Activated naive CD4-positive, alpha-beta T cell treated with anti-CD3 and anti-CD28 coated beads for 36 hours (primary cell): ENCODE measurements around the gene ICAM4. TPM values are rescaled to one million over a fixed set of nuclear protein-coding genes. Genes with fewer than 3 reads are reported as not detected.

Experiments used
- CTCF ChIA-PET: fragments of 350-600 bp; sonication (Branson Sonifier 250); formaldehyde crosslinking; loops from one replicate; lab custom pipeline; 2021; ENCODE audit warnings: antibody characterized with exemption; lab: Charles Lee
- DNase-seq: peaks from one replicate; pipeline ENCODE4 v3.0.0-alpha.2; 2020
- H3K27ac Mint-ChIP-seq: one replicate; pipeline ENCODE4 v1.8.0; 2021; ENCODE audit warnings: mild to moderate bottlenecking, mixed read lengths
- H3K27me3 Mint-ChIP-seq: one replicate; pipeline ENCODE4 v1.8.0; 2021; ENCODE audit warnings: low read depth, mixed read lengths
- H3K36me3 Mint-ChIP-seq: one replicate; pipeline ENCODE4 v1.8.0; 2021; ENCODE audit warnings: low read depth, mixed read lengths
- H3K4me1 Mint-ChIP-seq: one replicate; pipeline ENCODE4 v1.8.0; 2021; ENCODE audit warnings: low read depth, mixed read lengths
- H3K4me3 Mint-ChIP-seq: one replicate; pipeline ENCODE4 v1.8.0; 2021; ENCODE audit warnings: mild to moderate bottlenecking, moderate library complexity, mixed read lengths
- H3K9me3 Mint-ChIP-seq: one replicate; pipeline ENCODE4 v1.8.0; 2021; ENCODE audit warnings: mixed read lengths
- intact Hi-C: fragments of 100-400 bp; cut with micrococcal nuclease; formaldehyde crosslinking; loops from one replicate; pipeline ENCODE4 v1.15.1; 2023
- total RNA-seq, 2 experiments: library from RNA; stranded (reverse); gene quantifications; one replicate each; pipeline ENCODE4 v1.2.3, GENCODE V29; 2021

Gene ICAM4
- total RNA-seq, 2 experiments from 2014 or later = not detected

DNA sequence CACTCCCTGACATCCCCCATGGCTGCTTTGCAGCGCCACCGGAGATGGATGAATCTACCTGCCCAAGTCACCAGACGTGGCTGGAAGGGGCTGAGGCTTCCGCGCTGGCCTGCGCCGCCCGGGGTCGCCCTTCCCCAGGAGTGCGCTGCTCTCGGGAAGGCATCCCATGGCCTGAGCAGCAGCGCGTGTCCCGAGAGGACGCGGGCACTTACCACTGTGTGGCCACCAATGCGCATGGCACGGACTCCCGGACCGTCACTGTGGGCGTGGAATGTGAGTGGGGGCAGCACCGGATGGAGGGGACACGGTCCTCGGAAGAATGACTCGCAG lies 7.6 kb downstream of the ICAM4 start:
- intact Hi-C loops = no loop called here
- Mint-ChIP-seq H3K27ac (no peak overlapping the region), H3K4me1 (peaks cover 48% of the 10 kb centered on the region)

DNA sequence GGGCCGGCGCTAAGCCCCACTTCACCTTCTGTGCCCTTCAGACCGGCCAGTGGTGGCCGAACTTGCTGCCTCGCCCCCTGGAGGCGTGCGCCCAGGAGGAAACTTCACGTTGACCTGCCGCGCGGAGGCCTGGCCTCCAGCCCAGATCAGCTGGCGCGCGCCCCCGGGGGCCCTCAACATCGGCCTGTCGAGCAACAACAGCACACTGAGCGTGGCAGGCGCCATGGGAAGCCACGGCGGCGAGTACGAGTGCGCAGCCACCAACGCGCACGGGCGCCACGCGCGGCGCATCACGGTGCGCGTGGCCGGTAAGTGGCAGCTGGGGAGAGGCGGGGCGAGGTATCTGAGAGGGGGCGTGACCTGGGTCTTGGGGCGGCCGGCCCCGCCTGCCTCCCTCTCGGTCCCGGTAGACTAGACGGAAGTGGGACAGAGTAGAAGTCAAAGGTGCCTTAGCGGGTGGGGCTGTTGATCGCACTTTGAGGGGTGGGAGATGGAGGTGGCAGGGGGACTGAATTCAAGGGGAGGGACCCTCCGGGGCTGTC lies 8.6 kb downstream of the ICAM4 start:
- CTCF ChIA-PET = no interaction called here
- no peak overlapping the region for H3K27ac Mint-ChIP-seq
- H3K9me3 Mint-ChIP-seq = no peaks in the 10 kb centered on the region
- H3K4me3 Mint-ChIP-seq = peak overlapping the region; percentile 56
- DNase-seq = peak; percentile 61
- intact Hi-C loops = loop anchor here (1.0 kb wide), 1 partner anchor 8 kb away; no protein-coding TSS in a partner anchor
- H3K4me1 Mint-ChIP-seq = peaks cover 42% of the 10 kb centered on the region
- H3K36me3 Mint-ChIP-seq = peaks cover 1% of the 10 kb centered on the region
- peaks cover 56% of the 10 kb centered on the region for H3K27me3 Mint-ChIP-seq

More for the DNA sequence above, 7.6 kb downstream of the ICAM4 start:
- no peak for DNase-seq
- Mint-ChIP-seq H3K4me3 (no peak overlapping the region), H3K27me3 (peaks cover 60% of the 10 kb centered on the region), H3K36me3 (peaks cover 1% of the 10 kb centered on the region), H3K9me3 (no peaks in the 10 kb centered on the region)
- CTCF ChIA-PET = no interaction called here

DNA sequence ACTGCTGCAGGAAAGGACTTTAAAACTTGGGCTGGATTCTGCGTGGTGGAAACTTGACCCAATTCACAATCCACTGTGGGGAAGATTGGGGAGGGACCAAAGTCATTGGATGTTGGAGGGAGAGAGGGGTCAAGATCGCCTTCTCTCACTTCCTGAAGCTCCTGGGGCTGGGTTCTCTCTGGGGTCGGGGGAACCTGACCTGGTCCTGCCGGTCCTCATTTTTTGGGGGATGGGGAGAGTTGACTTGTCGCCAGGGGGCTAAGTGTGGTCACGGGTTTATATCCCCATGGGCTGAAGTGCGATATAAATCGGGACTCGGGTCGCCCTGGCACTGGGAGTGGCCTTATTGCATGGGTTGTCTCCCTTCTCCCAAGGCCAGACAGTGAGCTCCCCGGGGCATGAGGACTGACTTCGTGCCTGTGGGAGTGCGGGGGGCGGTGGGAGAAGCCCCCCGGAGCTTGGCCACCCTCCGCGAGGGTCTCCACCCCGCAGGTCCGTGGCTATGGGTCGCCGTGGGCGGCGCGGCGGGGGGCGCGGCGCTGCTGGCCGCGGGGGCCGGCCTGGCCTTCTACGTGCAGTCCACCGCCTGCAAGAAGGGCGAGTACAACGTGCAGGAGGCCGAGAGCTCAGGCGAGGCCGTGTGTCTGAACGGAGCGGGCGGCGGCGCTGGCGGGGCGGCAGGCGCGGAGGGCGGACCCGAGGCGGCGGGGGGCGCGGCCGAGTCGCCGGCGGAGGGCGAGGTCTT lies 9.3 kb downstream of the ICAM4 start:
- Mint-ChIP-seq H3K36me3 (peaks cover 1% of the 10 kb centered on the region), H3K27ac (no peak overlapping the region), H3K9me3 (no peaks in the 10 kb centered on the region), H3K4me1 (peaks cover 38% of the 10 kb centered on the region), H3K4me3 (peak overlapping the region; percentile 56), H3K27me3 (peaks cover 50% of the 10 kb centered on the region)
- no peak for DNase-seq
- intact Hi-C loops = loop anchor here (1.0 kb wide), 1 partner anchor 9 kb away; no protein-coding TSS in a partner anchor
- CTCF ChIA-PET = interaction anchor here (0.6 to 1.0 kb wide), 2 partner anchors 25 to 117 kb away, joined by 4 read pairs; partner anchors contain the start of gene ICAM1

DNA sequence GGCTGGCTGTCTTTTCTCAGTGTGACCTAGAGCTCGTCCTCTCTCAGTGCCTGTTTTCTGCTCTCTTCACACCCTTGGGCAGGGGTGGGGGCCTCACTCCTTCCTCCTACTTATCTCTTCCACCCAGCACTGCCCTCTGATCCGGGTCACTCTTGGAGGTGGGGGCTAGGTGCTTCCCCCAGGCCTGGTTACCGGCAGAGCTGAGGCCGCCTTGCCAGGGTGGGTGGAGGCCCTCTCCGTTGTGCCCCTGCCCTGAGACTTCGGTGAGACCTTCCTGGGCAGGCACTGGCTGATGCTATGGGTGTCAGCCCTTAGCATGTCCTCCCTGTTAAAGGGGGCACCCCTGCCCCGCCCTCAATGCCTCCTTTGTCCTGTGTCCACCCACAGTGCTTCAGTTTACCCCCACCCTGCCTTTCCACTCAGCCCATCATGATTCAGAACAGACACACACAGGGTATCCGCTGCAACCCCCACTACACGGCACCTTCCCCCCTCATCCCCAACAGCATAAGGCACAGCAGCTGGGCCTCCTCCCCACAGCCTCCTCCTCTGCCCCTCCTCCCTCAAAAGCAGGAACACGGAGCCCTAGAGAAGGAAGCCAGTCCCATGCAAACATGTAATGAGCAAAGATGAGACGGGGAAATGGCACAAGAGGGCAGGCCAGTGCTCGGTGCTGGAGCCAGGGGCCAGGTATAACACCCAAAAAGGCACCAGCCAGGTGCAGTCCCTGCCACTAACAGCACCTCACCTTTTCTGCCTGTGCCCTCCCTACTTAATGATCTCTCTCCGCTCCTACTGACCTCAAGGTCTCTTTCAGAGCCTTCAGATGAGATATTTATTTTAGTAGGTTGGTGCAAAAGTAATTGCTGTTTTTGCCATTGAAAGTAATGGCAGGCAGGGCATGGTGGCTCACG lies 13.0 kb downstream of the ICAM4 start:
- Mint-ChIP-seq H3K27ac (no peak overlapping the region), H3K36me3 (peaks cover 1% of the 10 kb centered on the region), H3K4me1 (peaks cover 10% of the 10 kb centered on the region), H3K27me3 (peaks cover 12% of the 10 kb centered on the region), H3K9me3 (no peaks in the 10 kb centered on the region), H3K4me3 (no peak overlapping the region)
- CTCF ChIA-PET = interaction anchor here (0.6 to 1.3 kb wide), 3 partner anchors 16 to 233 kb away, joined by 3 to 6 read pairs (median 4); partner anchors contain the start of gene FDX2
- DNase-seq = no peak
- intact Hi-C loops = no loop called here

DNA sequence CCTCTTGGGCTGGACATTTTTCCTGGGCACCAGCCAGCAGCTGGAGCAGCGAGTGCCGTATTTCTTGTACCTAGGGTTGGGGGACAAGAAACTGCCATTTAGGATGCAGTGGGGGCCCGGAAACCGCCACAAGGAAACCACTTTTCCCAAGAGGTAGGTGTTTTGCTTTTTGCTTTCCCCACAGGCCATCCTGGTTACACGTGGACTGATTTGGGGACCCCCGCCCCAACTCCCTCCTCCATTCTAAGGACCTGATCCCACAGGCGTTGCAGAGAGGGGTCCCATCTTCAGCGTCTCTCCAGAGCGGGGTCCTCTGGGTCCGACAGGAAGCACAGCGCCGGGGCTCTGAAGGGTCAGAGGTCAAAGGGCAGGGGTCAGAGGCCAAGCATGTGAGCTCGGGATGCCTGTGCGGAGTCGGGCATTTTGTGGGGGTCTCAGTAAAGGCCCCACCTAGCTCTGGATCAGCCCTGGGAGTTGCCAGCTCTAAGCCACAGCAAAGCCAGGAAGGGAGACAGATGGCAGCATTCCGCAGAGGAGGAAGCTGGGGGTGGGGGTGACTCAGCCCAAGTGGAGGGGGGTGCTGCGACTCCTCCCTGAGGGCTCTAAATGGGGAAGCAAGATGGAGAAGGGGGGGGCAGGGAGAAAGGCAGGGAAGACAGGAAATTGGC lies 18.5 kb downstream of the ICAM4 start:
- peaks cover 4% of the 10 kb centered on the region for H3K36me3 Mint-ChIP-seq
- H3K9me3 Mint-ChIP-seq = no peaks in the 10 kb centered on the region
- CTCF ChIA-PET = interaction anchor here (1.5 kb wide), 1 partner anchor 36 kb away, joined by 4 read pairs; no protein-coding TSS in a partner anchor
- no peak overlapping the region for H3K4me3 Mint-ChIP-seq
- H3K27ac Mint-ChIP-seq = no peak overlapping the region
- H3K4me1 Mint-ChIP-seq = no peaks in the 10 kb centered on the region
- intact Hi-C loops = no loop called here
- no peaks in the 10 kb centered on the region for H3K27me3 Mint-ChIP-seq
- no peak for DNase-seq

DNA sequence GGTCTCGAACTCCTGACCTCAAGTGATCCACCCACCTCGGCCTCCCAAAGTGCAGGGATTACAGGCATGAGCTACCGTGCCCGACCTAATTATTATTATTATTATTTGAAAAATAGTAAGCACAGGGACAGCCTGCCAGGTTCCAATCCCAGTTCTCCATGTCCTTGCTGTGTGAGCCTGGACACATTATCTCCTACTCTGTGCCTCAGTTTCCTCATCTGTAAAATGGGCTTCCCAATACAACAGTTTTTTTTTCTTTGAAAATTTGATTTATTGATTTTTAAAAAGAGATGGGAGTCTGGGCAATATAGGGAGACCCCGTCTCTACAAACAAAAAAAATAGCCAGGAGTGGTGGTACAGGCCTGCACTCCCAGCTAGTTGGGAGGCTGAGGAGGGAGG lies 19.6 kb downstream of the ICAM4 start:
- no peak for DNase-seq
- intact Hi-C loops = no loop called here
- peaks cover 6% of the 10 kb centered on the region for H3K36me3 Mint-ChIP-seq
- H3K9me3 Mint-ChIP-seq = no peaks in the 10 kb centered on the region
- no peak overlapping the region for H3K27ac Mint-ChIP-seq
- CTCF ChIA-PET = interaction anchor here (1.5 kb wide), 1 partner anchor 37 kb away, joined by 4 read pairs; no protein-coding TSS in a partner anchor
- H3K27me3 Mint-ChIP-seq = no peaks in the 10 kb centered on the region
- no peaks in the 10 kb centered on the region for H3K4me1 Mint-ChIP-seq
- H3K4me3 Mint-ChIP-seq = no peak overlapping the region

DNA sequence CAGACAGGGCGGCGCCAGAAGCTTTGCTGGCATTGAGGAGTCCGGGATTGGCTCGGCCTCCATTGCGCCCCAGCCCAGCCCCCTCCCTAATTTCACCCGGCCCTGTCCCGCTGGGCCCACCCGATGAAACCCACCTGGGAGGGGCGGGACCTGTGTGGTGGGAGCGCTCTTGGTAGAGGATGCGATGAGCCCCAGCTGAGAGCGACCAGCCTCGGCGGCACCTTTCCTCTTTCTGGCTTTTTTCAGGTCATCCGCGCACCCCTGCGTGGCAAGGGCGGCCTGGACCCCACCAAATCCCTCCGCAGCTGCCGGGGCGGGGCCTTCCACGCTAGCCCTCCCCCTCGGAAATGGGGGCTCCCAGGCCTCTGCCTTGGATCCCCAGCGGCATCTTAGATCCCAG lies 22.7 kb downstream of the ICAM4 start, which contains the start of gene ZGLP1:
Gene ZGLP1, minus strand, starts transcription at position 393 of the 400 bp plus-strand sequence.
- Mint-ChIP-seq H3K4me3 (no peak within 1 kb of the TSS), H3K9me3 (no peaks in the 10 kb centered on the region), H3K27me3 (no peaks in the 10 kb centered on the region), H3K4me1 (peaks cover 3% of the 10 kb centered on the region), H3K27ac (no peak within 1 kb of the TSS), H3K36me3 (peaks cover 8% of the 10 kb centered on the region)
- CTCF ChIA-PET = no interaction called here
- intact Hi-C loops = no loop called here
- DNase-seq = no peak

DNA sequence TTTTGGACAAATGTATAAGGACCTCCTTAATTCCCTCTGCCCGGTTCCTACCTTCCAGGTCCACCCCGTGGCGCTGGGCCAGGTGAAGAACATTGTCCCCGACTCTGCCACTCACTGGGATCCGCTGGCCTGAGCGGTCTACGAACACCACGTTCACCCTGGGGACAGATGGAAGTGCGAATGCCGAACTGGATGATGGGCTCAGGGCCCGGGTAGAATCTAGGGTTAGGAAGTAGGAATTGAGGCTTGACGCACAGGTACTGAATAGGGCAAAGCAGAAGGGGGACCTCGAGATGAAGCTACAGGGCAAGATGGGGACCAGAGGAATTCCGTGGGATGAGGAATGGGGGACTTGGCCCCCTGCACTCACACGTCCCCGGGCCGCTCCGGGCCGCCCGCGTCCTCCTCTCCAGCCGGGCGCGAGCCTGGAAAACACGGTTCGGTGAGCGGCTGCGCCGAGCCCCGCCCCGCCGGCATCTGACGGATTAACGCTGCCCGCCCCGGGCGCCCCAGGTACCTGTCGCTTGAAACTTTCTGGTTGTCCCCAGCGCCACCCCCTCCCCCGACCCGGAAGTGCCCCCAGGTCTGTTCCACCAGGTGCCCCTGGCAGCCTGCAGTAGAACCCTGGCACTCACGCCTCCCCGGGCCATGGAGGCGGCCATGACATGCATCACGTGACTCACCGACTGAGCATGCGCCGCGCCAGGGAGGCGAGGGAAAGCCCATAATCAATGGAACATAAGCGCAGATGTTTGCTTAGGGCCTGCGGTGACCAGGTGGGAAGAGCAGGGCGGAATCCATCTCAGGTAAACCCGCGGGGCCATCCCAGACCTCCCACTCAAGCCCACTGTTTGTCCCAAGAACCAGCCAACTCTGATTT lies 28.8 kb downstream of the ICAM4 start, which contains the start of gene FDX2:
Gene FDX2, minus strand, starts transcription at position 681 of the 880 bp plus-strand sequence. Its CDS starts 19 bp downstream, at position 662.
- peak; percentile 94 for DNase-seq
- H3K4me1 Mint-ChIP-seq = peaks cover 18% of the 10 kb centered on the region
- intact Hi-C loops = loop anchor here (2.0 kb wide), 2 partner anchors 17 to 45 kb away; partner anchors contain the start of genes ICAM1 and RAVER1
- no peaks in the 10 kb centered on the region for H3K9me3 Mint-ChIP-seq
- peak within 1 kb of the TSS; percentile 89 for H3K4me3 Mint-ChIP-seq
- H3K36me3 Mint-ChIP-seq = peaks cover 17% of the 10 kb centered on the region
- H3K27ac Mint-ChIP-seq = peak within 1 kb of the TSS; percentile 83
- CTCF ChIA-PET = interaction anchor here (1.0 to 1.9 kb wide), 3 partner anchors 15 to 75 kb away, joined by 4 to 7 read pairs (median 4); partner anchors contain the start of gene ICAM1
- H3K27me3 Mint-ChIP-seq = no peaks in the 10 kb centered on the region

DNA sequence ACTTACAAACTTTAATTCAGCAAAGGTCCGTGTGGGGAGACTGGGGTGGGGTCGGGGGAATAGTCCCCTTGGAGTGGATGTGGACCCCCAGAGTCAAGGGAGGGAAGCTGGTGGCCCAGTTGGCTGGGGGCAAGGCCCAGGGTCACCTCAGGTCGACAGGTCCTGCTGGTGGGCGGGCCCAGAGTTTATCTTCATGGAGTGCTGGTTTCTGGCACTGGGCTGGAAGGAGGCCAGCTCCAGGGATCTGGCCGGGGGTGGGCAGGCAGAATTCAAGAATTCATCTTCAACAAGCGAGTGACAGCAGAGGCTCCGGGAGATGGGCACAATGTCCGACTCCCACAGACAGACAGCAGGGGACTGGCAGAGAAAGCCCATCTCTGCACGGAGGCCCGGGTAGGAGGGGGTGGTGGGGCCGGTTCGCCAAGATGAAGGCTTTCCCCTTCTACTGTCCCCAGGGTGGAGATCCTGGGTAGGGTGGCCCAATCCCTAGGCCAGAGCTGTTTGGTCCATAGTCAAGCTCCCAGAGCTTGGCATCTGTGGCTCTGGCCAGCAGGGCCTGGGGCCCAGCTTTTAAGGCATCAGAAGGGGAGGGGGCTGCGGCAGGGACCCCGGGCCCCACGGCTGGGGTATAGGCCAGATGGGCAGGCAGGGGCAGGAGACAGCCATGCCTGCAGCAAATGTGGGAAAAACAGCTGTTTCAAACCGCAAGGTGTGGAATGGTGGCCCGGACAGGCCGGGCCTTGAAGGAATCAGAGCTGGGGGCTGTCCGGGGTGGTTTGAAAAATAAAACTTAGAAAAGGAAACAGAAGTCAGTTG lies 29.7 kb downstream of the ICAM4 start:
- CTCF ChIA-PET = interaction anchor here (1.2 to 1.9 kb wide), 2 partner anchors 57 to 74 kb away, joined by 3 to 4 read pairs; no protein-coding TSS in a partner anchor
- peak overlapping the region; percentile 89 for H3K4me3 Mint-ChIP-seq
- H3K9me3 Mint-ChIP-seq = no peaks in the 10 kb centered on the region
- H3K4me1 Mint-ChIP-seq = peaks cover 18% of the 10 kb centered on the region
- intact Hi-C loops = loop anchor here (2.0 kb wide), 2 partner anchors 16 to 46 kb away; partner anchors contain the start of genes ICAM1 and RAVER1
- DNase-seq = no peak
- peak overlapping the region; percentile 83 for H3K27ac Mint-ChIP-seq
- peaks cover 17% of the 10 kb centered on the region for H3K36me3 Mint-ChIP-seq
- no peaks in the 10 kb centered on the region for H3K27me3 Mint-ChIP-seq
